ENCODE data around the gene AAK1. TPM values are rescaled to one million over a fixed set of nuclear protein-coding genes. Genes with fewer than 3 reads are reported as not detected.

The AAK1 gene
- total and polyA plus RNA-seq, 10 of the 15 experiments (the other 5 are each of a cell fraction or from before 2014, with no cell fraction given) = 2.9 to 41.4 (median 17.5) TPM

- Histone ChIP-seq H3K9ac (ENCODE audit: control insufficient read depth, insufficient read depth, low read length) (no peak overlapping the region), H3K79me2 (ENCODE audit: control insufficient read depth, insufficient read depth, low read length) (peaks cover 5% of the 10 kb centered on the region), H3K9me3 (replicated peaks; ENCODE audit: control insufficient read depth, insufficient read depth, low read length) (no peaks in the 10 kb centered on the region), H2AFZ (ENCODE audit: control insufficient read depth, low read depth, low read length) (no peak overlapping the region), H3K27me3 (replicated peaks in 1 of 2; ENCODE audit: control insufficient read depth in 2 of 2, insufficient read depth in 2 of 2, low read length in 1 of 2) (no peaks in the 10 kb centered on the region), H4K20me1 (ENCODE audit: control insufficient read depth, insufficient read depth) (no peaks in the 10 kb centered on the region), H3K4me2 (ENCODE audit: control insufficient read depth, insufficient read depth) (no peak overlapping the region), H3K4me1 (ENCODE audit: control insufficient read depth, insufficient read depth, low read length) (0 out of 2 replicates have a peak, but pooled peaks cover 2% of the 10 kb centered on the region), H3K4me3 (no peak overlapping the region), H3K36me3 (ENCODE audit: control insufficient read depth in 2 of 2, insufficient read depth in 2 of 2, low read length in 1 of 2) (no peaks in the 10 kb centered on the region; a peak in 1 of 4 replicates), H3K27ac (ENCODE audit: control insufficient read depth, insufficient read depth) (no peak overlapping the region)
- ATAC-seq (no peak), FAIRE-seq (no peak), DNase-seq (ENCODE audit: low read depth, low spot score) (no peak)
- TF ChIP-seq ZNF207 (IDR thresholded peaks at IDR 0.05; ENCODE audit: borderline replicate concordance) (no peak), ZBED1 (IDR thresholded peaks at IDR 0.05; ENCODE audit: borderline replicate concordance) (no peak), TAF1 (IDR thresholded peaks at IDR 0.05; ENCODE audit: borderline replicate concordance, low read depth, low read length) (no peak), HCFC1 (IDR thresholded peaks at IDR 0.05; ENCODE audit: low read length) (no peak), ESRRA (IDR thresholded peaks at IDR 0.05; ENCODE audit: low read length) (no peak), MTA2 (IDR thresholded peaks at IDR 0.05; ENCODE audit: low read depth) (no peak), SRF (IDR thresholded peaks at IDR 0.05; ENCODE audit: low read depth in 2 of 2, low read length in 2 of 2) (no peak), USF2 (IDR thresholded peaks at IDR 0.05; ENCODE audit: borderline replicate concordance, low read depth, low read length) (no peak)
- ChIA-PET CTCF (interaction anchor here (0.6 to 15.7 kb wide), 38 partner anchors 7 to 737 kb away, joined by 3 to 293 read pairs (median 12); partner anchors contain the start of genes AAK1, ANXA4 and NFU1), POLR2A (interaction anchor here (0.6 kb wide), 1 partner anchor 240 kb away, joined by 3 read pairs; no protein-coding TSS in a partner anchor), RAD21 (ENCODE audit: unreplicated experiment) (interaction anchor here (0.8 to 5.0 kb wide), 7 partner anchors 14 to 190 kb away, joined by 3 to 46 read pairs (median 9); partner anchors contain the start of gene NFU1), SMC1A (ENCODE audit: uncharacterized antibody, unreplicated experiment) (interaction anchor here (1.1 to 4.3 kb wide), 16 partner anchors 8 to 236 kb away, joined by 3 to 64 read pairs (median 8); partner anchors contain the start of gene AAK1)
- in situ Hi-C loops (cut with MboI) (loop anchor here (25.0 kb wide), 1 partner anchor 246 kb away; no protein-coding TSS in a partner anchor), intact Hi-C loops (cut with micrococcal nuclease; ENCODE audit: unreplicated experiment) (no loop called here)
- 96% methylated on average over 4 of the region's 4 CpGs for WGBS (ENCODE audit: insufficient coverage, insufficient replicate concordance, low lambda C conversion rate, missing lambda C conversion rate)
- no TSS peak for BruUV-seq (replicated peaks)
These were observed 76.9 kb downstream of the AAK1 start for GRCh38 chr2:69566669-69567068.

Measured in GM12878 (cell line).